IMR-90 (cell line): ENCODE results near the gene DAGLA. TPM values are rescaled to one million over a fixed set of nuclear protein-coding genes. Genes with fewer than 3 reads are reported as not detected.

Source experiments
- ATAC-seq: fragments of 200-7000 bp; cut with Tn5 transposase; 2 replicates; pipeline ENCODE4 v1.9.1; 2020; ENCODE audit warnings: low read depth, mild to moderate bottlenecking, moderate library complexity
- BruUV-seq: library from RNA; stranded (reverse); fragments of 400-500 nt; replicated peaks from 2 replicates; lab custom pipeline; 2021; lab: Mats Ljungman, UMichigan
- CTCF ChIA-PET: fragments of 300-600 bp; formaldehyde crosslinking; extraction: SDS; loops from one replicate; lab custom pipeline; 2021; ENCODE audit warnings: antibody characterized with exemption; lab: Yijun Ruan, JAX
- POLR2A ChIA-PET: fragments of 300-600 bp; sonication (Branson Sonifier 250); formaldehyde crosslinking; loops from one replicate; lab custom pipeline; 2022; ENCODE audit warnings: antibody characterized with exemption; ENCODE audit not compliant: unreplicated experiment; lab: Charles Lee
- DNase-seq: peaks from one replicate; pipeline ENCODE4 v3.0.0; 2013
- H2AFZ ChIP-seq: replicated peaks from 2 replicates; pipeline ENCODE3; 2013; ENCODE audit warnings: low read length, mild to moderate bottlenecking; ENCODE audit not compliant: poor library complexity
- H2AK5ac ChIP-seq: 2 replicates; pipeline ENCODE4 v1.6.1; 2013; ENCODE audit warnings: low read depth, low read length, inconsistent platforms
- H2AK9ac ChIP-seq: replicated peaks from 2 replicates; pipeline ENCODE3; 2013; ENCODE audit warnings: mild to moderate bottlenecking, low read depth, low read length, moderate library complexity; ENCODE audit not compliant: poor library complexity
- H2BK120ac ChIP-seq: 2 replicates; pipeline ENCODE4 v1.6.1; 2013; ENCODE audit warnings: low read depth, low read length, inconsistent platforms
- H2BK15ac ChIP-seq: 3 replicates; pipeline ENCODE4 v1.6.1; 2013; ENCODE audit warnings: low read depth, low read length, inconsistent platforms
- H2BK20ac ChIP-seq: 2 replicates; pipeline ENCODE4 v1.6.1; 2013; ENCODE audit warnings: low read depth, mild to moderate bottlenecking, inconsistent platforms, low read length, moderate library complexity
- H2BK5ac ChIP-seq: 2 replicates; pipeline ENCODE4 v1.6.1; 2013; ENCODE audit warnings: mild to moderate bottlenecking, low read depth, low read length, inconsistent platforms; ENCODE audit not compliant: poor library complexity, severe bottlenecking
- H3K14ac ChIP-seq: replicated peaks from 2 replicates; pipeline ENCODE4 v1.6.1; 2013; ENCODE audit warnings: low read depth, low read length, inconsistent platforms
- H3K18ac ChIP-seq: 2 replicates; pipeline ENCODE4 v1.6.1; 2013; ENCODE audit warnings: low read depth, low read length, control low read depth
- H3K23ac ChIP-seq: 2 replicates; pipeline ENCODE4 v1.6.1; 2013; ENCODE audit warnings: low read depth, low read length, inconsistent platforms
- H3K27ac ChIP-seq: 2 replicates; pipeline ENCODE4 v1.5.1; 2013; ENCODE audit warnings: mild to moderate bottlenecking, control low read depth, low read length; ENCODE audit not compliant: insufficient read depth
- H3K27me3 ChIP-seq: 2 replicates; pipeline ENCODE4 v1.6.1; 2013; ENCODE audit warnings: low read length; ENCODE audit not compliant: control insufficient read depth, insufficient read depth
- H3K36me3 ChIP-seq: 2 replicates; pipeline ENCODE4 v1.6.1; 2013; ENCODE audit warnings: low read length, mixed read lengths; ENCODE audit not compliant: control insufficient read depth, insufficient read depth
- H3K4ac ChIP-seq: 2 replicates; pipeline ENCODE4 v1.6.1; 2013; ENCODE audit warnings: low read depth, low read length, inconsistent platforms
- H3K4me1 ChIP-seq: 2 replicates; pipeline ENCODE4 v1.6.1; 2013; ENCODE audit warnings: low read length, mixed read lengths; ENCODE audit not compliant: control insufficient read depth, insufficient read depth
- H3K4me2 ChIP-seq: 2 replicates; pipeline ENCODE4 v1.6.1; 2013; ENCODE audit warnings: low read depth, mild to moderate bottlenecking, control low read depth, low read length, moderate library complexity
- H3K4me3 ChIP-seq: 2 replicates; pipeline ENCODE4 v1.5.1; 2013; ENCODE audit warnings: low read depth, mild to moderate bottlenecking, control low read depth, low read length, moderate library complexity; ENCODE audit not compliant: insufficient read depth
- H3K56ac ChIP-seq: 2 replicates; pipeline ENCODE4 v1.6.1; 2013; ENCODE audit warnings: low read length, inconsistent platforms; ENCODE audit not compliant: insufficient read depth; ENCODE audit errors: extremely low read depth
- H3K79me1 ChIP-seq, 2 experiments: 2 replicates each; pipeline ENCODE4 v1.6.1; 2013; ENCODE audit warnings: low read length in 2 of 2, inconsistent platforms in 1 of 2, low read depth in 1 of 2
- H3K9ac ChIP-seq: 2 replicates; pipeline ENCODE4 v1.6.1; 2013; ENCODE audit warnings: low read depth, low read length, control low read depth
- H3K9me1 ChIP-seq: 2 replicates; pipeline ENCODE4 v1.6.1; 2013; ENCODE audit warnings: low read length, inconsistent platforms; ENCODE audit not compliant: insufficient read depth
- H3K9me3 ChIP-seq: 2 replicates; pipeline ENCODE4 v1.6.1; 2013; ENCODE audit warnings: low read length; ENCODE audit not compliant: control insufficient read depth, insufficient read depth
- H4K20me1 ChIP-seq: 2 replicates; pipeline ENCODE4 v1.6.1; 2013; ENCODE audit warnings: low read length, inconsistent platforms; ENCODE audit not compliant: insufficient read depth
- H4K5ac ChIP-seq: 2 replicates; pipeline ENCODE4 v1.6.1; 2013; ENCODE audit warnings: mild to moderate bottlenecking, low read depth, low read length, control low read depth
- H4K8ac ChIP-seq, 2 experiments: 2 replicates each; pipeline ENCODE4 v1.6.1; 2013; ENCODE audit warnings: low read depth in 2 of 2, low read length in 2 of 2, control low read depth in 1 of 2, inconsistent platforms in 1 of 2
- H4K91ac ChIP-seq: 2 replicates; pipeline ENCODE4 v1.6.1; 2013; ENCODE audit warnings: low read depth, low read length, inconsistent platforms; ENCODE audit not compliant: insufficient read depth
- BHLHE40 ChIP-seq: fragments of 150-350 bp; IDR thresholded peaks from 2 replicates; pipeline ENCODE4 v1.6.1; 2016; ENCODE audit warnings: mild to moderate bottlenecking, low read depth, low read length
- CEBPB ChIP-seq: IDR thresholded peaks from 2 replicates; pipeline ENCODE4 v1.6.1; 2012; ENCODE audit warnings: low read depth, low read length, improper control_type of control experiment
- CTCF ChIP-seq: conservative IDR thresholded peaks from 2 replicates; pipeline ENCODE4 v1.5.1; 2012; ENCODE audit warnings: mild to moderate bottlenecking, low read depth, low read length, improper control_type of control experiment
- FOS ChIP-seq: fragments of 150-350 bp; IDR thresholded peaks from 2 replicates; pipeline ENCODE4 v1.6.1; 2016; ENCODE audit warnings: low read depth, low read length
- MAFK ChIP-seq: IDR thresholded peaks from 2 replicates; pipeline ENCODE4 v1.6.1; 2012; ENCODE audit warnings: low read depth, low read length, improper control_type of control experiment
- MAZ ChIP-seq: IDR thresholded peaks from 2 replicates; pipeline ENCODE4 v1.6.1; 2012; ENCODE audit warnings: low read depth, mild to moderate bottlenecking, low read length, improper control_type of control experiment, moderate library complexity, borderline replicate concordance
- NFE2L2 ChIP-seq: fragments of 150-350 bp; IDR thresholded peaks from 2 replicates; pipeline ENCODE4 v1.6.1; 2016; ENCODE audit warnings: low read depth, mild to moderate bottlenecking, low read length
- RAD21 ChIP-seq: IDR thresholded peaks from 2 replicates; pipeline ENCODE4 v1.6.1; 2012; ENCODE audit warnings: low read length, improper control_type of control experiment
- SMC3 ChIP-seq: fragments of 150-350 bp; IDR thresholded peaks from 2 replicates; pipeline ENCODE4 v1.6.1; 2016; ENCODE audit warnings: low read depth, mild to moderate bottlenecking, antibody characterized with exemption, low read length, moderate library complexity
- USF2 ChIP-seq: fragments of 150-350 bp; IDR thresholded peaks from 2 replicates; pipeline ENCODE4 v1.6.1; 2017; ENCODE audit warnings: mild to moderate bottlenecking, antibody characterized with exemption, low read length, low read depth
- WGBS, 2 experiments: methylation state at CpG; one replicate each; pipeline versions ENCODE4 v1.1.5 to v1.1.7; 2013; ENCODE audit warnings: missing lambda C conversion rate in 2 of 2; ENCODE audit not compliant: insufficient read length in 1 of 2; ENCODE audit errors: extremely low coverage in 2 of 2; 5-methylcytosine and 5-hydroxymethylcytosine counted together
- dilution Hi-C: fragments of 300-500 bp; cut with HindIII; formaldehyde crosslinking; loops from one replicate; pipeline ENCODE4 v1.14.3; 2018; ENCODE audit warnings: low sequenced_read_pairs; ENCODE audit not compliant: unreplicated experiment
- in situ Hi-C: fragments of 300-500 bp; cut with MboI; formaldehyde crosslinking; loops from 3 replicates; pipeline ENCODE4 v1.14.3; 2019; ENCODE audit warnings: low sequenced_read_pairs, inconsistent platforms, mixed read lengths
- intact Hi-C: fragments of 100-400 bp; cut with micrococcal nuclease; formaldehyde crosslinking; loops from 2 replicates; pipeline ENCODE4 v1.10.0; 2022
- polyA plus RNA-seq, 3 experiments: library from polyadenylated mRNA; depleted of rRNA; stranded (reverse); fragments of >200 nt; gene quantifications; 2 replicates each; pipeline ENCODE4 v1.2.3, GENCODE V29; 2012; ENCODE audit warnings: low replicate concordance in 1 of 3
- total RNA-seq: library from RNA; depleted of rRNA; stranded (reverse); fragments of >200 nt; gene quantifications from 2 replicates; pipeline ENCODE4 v1.2.3, GENCODE V29; 2012

The DAGLA gene
- total and polyA plus RNA-seq, 2 of the 4 experiments (the other 2 are of a cell fraction) = 0.90 to 3.8 TPM

DNA sequence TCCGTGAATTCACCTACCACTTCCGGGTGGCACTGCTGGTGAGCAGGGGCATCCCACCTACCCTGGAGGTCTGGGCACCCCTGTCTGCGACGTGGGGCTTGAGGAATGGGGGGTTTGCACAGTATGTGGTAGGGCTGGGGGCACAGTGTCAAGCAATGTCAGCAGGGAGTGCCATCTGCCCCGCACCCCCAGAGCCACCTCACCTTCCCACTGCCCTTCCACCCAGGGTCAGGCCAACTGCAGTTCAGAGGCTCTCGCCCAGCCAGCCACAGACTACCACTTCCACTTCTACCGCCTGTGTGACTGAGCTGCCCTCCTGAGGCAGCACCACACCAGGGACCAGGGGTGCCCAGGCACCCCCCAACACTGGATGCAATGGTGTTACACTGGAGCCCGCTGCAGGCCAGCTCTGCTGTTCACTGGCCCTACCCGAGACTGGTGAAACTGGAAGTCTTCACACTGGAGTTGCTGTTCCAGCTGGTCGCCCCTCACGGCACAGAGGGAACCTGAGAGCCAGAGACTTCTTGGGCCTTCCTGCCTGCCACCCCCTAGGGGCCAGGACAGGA is 105.7 kb downstream of the DAGLA start:
- no TSS peak for BruUV-seq
- in situ Hi-C loops (no loop called here), intact Hi-C loops (no loop called here), dilution Hi-C loops (no loop called here)
- H3K14ac ChIP-seq = no peak overlapping the region
- no peak overlapping the region for H3K56ac ChIP-seq
- peaks cover 66% of the 10 kb centered on the region for H3K36me3 ChIP-seq
- no peak for TF ChIP-seq MAFK
- no peak for TF ChIP-seq CTCF
- TF ChIP-seq FOS = no peak
- TF ChIP-seq SMC3 = no peak
- no peak for TF ChIP-seq USF2
- no peak for TF ChIP-seq CEBPB
- TF ChIP-seq MAZ = no peak
- TF ChIP-seq BHLHE40 = no peak
- TF ChIP-seq RAD21 = no peak
- TF ChIP-seq NFE2L2 = no peak
- H2BK120ac ChIP-seq = no peak overlapping the region
- ChIA-PET POLR2A (no interaction called here), CTCF (no interaction called here)
- H3K27me3 ChIP-seq = no peaks in the 10 kb centered on the region
- no peak overlapping the region for H2BK20ac ChIP-seq
- no peak overlapping the region for H2BK15ac ChIP-seq
- H4K20me1 ChIP-seq = peaks cover 6% of the 10 kb centered on the region; the same call in 1 of the 2 replicates
- H3K9me3 ChIP-seq = no peaks in the 10 kb centered on the region
- no peak overlapping the region for H3K4me3 ChIP-seq
- no peak overlapping the region for H3K4ac ChIP-seq
- peaks cover 22 to 29% of the 10 kb centered on the region in 2 experiments for H3K79me1 ChIP-seq
- no peak overlapping the region for H3K27ac ChIP-seq
- no peak overlapping the region for H4K91ac ChIP-seq
- H4K8ac ChIP-seq = no peak overlapping the region
- H2AK9ac ChIP-seq = peak overlapping the region; percentile 57
- 87% methylated on average over 2 of the region's 11 CpGs; no CpG with 5 or more reads in 1 of the 2 experiments for WGBS, 2 experiments
- no peaks in the 10 kb centered on the region; the same call in 1 of the 2 replicates for H3K9me1 ChIP-seq
- no peak overlapping the region for H3K18ac ChIP-seq
- no peak for ATAC-seq
- H3K23ac ChIP-seq = no peak overlapping the region
- H2BK5ac ChIP-seq = no peak overlapping the region
- H3K4me2 ChIP-seq = no peak overlapping the region
- H2AFZ ChIP-seq = no peak overlapping the region
- H4K5ac ChIP-seq = no peak overlapping the region
- H2AK5ac ChIP-seq = no peak overlapping the region
- no peak overlapping the region for H3K9ac ChIP-seq
- peaks cover 3% of the 10 kb centered on the region; the same call in 1 of the 2 replicates for H3K4me1 ChIP-seq
- DNase-seq = no peak
